ENCODE data around the gene GLIPR1.
"Not testable (repeated sequence)": the region's sequence is repeated elsewhere in the genome, so short reads cannot be mapped to it uniquely, and the experiment has no call there.

Gene GLIPR1

DNA sequence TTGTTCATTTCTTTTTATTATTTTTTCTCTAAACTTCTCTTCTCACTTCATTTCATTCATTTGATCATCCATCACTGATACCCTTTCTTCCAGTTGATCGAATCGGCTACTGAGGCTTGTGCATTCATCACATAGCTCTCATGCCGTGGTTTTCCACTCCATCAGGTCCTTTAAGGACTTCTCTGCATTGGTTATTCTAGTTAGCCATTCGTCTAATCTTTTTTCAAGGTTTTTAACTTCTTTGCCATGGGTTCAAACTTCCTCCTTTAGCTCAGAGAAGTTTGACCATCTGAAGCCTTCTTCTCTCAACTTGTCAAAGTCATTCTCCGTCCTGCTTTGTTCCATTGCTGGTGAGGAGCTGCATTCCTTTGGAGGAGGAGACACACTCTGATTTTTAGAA, 41.6 kb downstream of the GLIPR1 start:
- DNase-seq, result not testable (repeated sequence)

DNA sequence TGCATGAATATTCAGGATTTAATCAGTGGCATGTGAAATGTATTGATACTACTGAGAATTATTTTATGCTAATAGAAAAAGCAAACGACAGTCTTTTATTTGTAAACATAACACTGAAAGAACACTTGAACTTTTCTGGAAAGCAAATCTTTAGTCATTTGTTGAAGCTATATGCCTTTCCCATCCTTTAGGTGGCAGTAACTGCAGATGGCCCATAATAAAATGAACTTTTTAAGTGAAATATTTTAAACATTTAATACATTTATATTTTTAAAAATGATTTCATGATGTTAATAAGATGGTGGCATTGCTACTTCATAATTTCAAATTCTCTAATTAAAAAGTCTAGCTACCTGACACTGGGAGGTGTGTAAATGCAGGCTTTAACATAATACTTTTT, 44.7 kb downstream of the GLIPR1 start:
- no peak for DNase-seq

DNA sequence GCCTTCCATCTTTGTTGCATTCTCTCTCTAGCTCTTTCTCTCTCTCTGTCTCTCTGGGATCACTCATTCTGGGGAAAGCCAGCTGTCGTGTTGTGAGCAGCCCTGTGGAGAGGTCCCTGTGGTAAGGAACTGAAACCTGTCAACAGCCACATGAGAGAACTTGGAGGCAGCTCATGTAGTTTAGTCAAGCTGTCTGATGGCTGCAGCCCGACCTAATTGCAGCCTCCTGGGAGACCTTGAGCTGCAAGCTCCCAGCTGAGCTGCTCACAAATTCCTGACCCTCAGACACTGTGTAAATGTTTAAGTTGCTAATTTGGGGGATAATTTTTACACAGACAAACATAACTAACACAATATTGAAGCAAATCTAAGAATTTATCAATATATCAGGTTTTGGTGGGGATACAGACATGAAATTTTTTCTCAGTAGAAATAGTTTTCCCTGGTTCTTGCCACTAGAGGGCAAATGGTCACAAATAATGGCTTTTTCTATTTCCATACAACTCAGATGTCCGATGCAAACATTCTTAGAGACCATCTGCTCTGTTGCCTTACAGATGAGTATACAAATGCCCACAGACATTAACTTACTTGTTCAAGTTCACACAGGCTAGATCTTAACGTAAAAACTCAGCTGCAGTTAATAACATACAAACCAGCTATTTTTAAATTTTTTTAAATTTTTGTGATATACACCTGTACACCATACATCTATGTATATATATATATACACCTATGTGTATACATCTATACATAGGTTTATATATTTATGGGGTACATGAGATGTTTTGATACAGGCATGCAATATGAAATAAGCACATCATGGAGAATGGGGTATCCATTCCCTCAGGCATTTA, 46.3 kb downstream of the GLIPR1 start:
- DNase-seq, result peak; percentile 65

DNA sequence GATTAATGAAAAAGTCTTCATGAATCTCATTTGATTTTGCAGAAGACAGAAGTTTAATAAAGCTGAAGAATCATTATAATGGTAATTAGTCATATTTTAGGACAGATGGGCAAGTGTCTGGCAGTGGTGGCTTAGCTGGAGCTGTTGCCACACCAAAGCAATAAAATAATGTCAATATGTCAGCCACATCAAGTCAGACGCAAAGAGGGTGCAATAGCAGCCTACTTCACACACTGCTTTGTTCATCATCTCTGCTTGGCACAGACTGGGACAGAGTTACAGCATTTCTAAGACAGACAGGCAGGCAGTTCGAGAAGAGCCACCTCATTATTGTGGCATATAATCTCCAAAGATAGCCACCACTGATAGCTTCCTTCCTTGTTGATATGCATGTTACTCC, 47.7 kb downstream of the GLIPR1 start:
- DNase-seq, result no peak

DNA sequence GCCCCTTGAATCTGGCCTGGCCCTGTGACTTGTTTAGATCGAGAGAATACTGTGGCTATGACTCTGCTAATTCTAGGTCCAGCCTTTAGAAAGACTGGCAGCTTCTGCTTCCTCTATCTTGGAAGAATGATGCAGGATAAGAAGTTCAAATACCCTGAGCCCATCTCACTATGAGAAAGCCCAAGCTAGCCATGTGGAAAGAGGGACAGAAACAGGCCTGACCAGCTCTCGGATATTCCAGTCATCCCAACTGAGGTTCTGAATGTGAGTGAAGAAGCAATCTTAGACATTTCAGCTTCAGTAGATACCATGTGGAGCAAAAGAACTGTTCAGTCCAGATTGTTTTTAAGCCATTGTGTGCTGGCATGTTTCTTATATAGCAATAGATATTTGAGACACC, 48.1 kb downstream of the GLIPR1 start:
- no peak for DNase-seq

DNA sequence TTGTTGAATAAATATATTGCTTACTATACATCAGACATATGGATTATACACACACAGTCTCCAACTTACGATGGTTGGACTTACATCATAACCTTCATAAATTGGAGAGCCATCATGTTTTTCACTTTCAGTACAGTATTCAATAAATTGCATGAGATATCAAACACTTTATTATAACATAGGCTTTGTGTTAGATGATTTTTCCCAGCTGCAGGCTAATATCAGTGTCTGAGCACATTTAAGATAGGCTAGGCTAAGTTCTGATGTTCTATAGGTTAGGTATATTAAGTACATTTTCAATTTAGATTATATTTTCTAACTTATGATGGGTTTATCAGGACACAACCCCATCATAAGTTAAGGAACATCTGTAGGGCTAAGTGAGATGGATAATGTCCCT, 48.8 kb downstream of the GLIPR1 start:
- no peak for DNase-seq

DNA sequence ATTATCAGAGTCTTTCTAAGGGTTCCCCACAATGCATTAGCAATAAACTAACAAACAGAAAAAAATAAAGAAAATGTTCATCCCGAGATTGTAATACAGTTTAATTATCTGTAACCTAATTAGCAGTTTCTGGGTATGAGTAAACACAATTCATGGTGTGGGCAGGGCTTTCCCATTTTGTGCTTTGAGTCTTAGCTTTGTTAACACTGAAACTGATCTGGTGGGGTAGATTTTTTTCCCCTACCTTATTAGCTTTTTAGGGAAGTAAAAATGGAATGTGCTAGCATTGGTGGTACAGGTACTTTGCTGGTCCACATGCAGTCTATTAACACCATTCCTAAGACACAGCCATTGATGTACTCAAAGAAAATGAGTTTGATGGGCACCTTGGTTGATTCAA, 49.3 kb downstream of the GLIPR1 start:
- no peak for DNase-seq

DNA sequence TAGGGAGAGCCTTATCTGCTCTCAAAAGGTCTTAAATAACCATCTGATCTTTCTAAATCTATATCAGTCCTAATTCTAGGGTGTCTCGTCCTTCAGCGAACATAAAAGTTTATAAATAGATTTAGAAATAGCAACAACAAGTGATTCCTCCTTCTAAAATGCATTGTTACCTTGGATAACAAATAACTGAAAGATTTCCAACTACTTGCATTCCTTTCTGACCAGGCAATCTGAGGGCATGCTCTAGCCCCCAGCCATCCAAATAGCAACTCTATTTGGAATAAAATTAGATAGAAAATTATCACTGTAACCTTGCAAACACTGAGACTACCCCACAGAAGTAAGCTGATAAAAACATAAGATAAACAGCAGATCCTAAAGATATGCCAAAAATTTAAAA, 52.7 kb downstream of the GLIPR1 start:
- no peak for DNase-seq

DNA sequence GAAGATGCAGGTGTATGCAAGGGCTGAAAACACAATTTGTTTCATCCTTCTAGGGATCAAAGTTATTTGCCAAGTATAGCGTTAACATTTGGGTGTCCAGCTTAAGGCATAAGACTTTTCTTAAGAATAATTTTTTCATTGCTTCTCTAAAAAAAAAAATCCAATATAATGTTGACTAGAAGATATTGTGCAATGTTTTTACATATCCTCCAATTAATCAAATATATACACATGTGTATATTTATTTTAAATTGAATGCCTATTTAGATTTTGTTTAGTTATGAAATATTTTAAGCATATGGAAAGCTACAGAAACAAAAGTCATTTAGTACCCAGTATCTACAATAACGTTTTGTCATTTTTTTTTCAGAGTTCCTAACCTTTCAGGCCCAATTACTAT, 59.3 kb downstream of the GLIPR1 start:
- DNase-seq, result no peak

DNA sequence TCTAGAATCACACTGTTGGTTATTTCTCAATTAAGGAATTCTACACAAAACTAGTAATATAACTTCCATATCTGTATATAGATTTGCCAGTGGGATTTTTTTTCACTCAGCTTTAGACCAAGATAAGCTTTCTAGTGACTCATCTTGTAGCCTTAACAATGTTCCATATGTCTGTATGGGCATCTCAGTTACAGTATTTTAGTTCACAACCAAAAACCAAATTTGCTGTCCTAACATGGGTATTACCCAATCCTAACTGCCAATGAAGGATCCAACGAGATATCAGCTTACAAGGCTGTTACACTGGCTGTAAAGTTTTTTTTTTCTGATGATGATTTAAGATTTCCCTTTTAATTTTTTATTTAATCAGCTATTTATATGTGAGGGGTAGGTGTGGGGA, 62.4 kb downstream of the GLIPR1 start:
- DNase-seq, result peak; percentile 11

DNA sequence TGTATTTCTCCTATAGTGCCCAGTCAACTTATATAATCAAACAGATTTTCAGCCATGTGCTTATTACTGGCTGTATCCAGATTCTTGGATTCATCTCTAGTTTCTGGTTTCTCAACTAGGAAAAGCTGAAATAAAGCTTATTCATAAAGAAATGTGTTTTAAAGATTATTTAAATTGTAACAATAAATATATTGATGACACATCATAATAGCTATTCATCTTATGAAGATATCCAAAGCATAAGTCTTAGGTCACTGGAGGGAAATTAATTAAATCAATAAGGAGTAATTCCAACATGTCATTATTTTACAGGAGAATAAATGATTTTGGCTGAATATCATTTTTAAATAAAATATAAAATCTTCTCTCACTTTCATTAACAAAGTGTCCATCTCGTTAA, 63.0 kb downstream of the GLIPR1 start:
- DNase-seq, result no peak

DNA sequence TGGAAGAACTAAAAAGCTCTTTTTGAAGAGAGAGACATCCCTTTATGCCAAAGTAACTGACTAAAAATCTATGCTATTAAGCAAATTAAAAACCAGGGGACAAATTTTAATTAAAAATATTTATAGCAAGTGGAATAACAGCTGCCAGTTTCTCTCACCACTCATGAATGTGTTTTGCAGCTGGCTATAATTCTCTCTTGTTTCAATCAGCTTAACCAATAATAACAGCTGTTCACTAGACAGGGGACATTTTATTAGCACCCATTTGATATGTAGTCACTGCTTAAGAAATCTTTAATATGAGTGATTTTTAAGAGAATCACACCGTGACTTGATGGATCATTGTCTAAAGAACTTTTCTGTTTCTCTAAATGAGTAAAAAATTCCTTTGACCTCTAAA, 65.1 kb downstream of the GLIPR1 start:
- DNase-seq, result no peak

DNA sequence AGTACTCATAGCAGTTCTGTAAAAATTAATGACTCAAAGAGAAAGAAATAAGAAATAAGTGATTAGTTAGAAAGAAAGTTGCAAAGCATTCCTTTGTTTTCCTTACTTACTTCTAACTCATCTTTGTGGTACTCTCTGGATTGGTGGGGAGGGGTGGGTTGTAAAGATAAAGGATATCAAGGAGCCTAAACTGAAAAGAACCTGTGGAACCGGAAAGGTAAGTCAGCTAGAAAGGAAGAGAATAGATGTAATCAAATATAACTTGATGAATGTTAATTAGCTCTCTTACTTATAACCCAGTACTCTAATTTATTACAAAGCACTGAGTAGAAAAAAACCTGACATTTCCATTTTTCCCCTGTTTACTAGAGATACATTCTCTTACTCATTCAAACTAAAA, 68.3 kb downstream of the GLIPR1 start:
- DNase-seq, result no peak

DNA sequence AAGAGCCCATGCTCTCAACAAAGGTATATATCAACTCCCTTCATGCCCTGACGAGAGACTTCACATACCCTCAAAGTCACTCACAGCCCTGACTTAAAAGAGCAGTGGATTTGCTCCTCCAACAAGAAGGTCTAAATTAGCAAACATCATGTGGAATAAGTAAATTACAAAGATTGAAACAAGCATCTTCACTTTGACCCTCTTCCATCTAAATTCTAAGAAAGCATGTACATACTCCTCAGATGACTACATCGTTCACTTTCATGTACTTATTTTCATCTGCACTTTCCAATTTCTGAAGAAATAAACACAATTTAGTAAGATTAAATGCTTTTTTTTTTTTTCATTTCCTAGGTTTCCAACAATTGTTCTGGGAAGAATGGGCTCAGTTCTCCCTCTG, 69.4 kb downstream of the GLIPR1 start:
- DNase-seq, result no peak

DNA sequence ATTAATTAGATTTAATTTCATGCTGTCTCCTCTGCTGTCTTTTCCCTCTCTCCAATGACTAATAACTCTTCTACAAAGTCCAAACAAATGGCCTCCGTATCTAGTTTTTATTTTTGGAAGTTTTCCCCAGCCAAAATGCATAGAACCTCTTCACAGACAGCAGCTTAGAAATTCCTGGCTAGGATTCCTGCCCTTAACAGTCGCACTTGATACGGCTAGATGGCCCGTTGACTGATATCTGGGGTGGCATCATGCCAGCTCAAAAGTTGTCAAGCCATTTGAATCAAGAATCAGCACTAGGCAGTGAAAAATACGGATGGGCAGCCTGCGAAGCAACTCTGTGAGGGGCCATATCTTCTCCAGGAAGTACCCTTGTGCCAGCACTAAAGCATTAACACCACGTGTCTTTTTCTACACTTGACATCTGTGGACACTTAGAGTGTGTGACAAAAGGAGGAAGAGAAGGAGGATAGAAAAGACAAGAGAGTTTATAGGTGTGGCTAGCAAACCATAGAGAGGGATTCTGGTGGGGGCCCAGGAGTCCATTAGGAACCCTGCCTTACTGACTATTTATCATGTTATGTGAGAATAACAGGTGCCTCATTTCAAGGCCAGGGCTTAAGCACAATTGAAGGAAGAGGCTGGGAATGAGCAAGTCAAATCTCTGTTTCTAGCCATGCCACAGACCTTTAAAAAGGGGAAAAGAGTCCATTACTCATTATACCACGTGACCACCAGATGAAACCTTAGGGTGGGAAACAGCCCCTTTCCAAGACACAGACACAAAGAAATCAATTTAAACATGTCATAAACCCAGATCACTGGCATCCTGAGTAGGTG, 70.1 kb downstream of the GLIPR1 start:
- DNase-seq, result peak; percentile 33

DNA sequence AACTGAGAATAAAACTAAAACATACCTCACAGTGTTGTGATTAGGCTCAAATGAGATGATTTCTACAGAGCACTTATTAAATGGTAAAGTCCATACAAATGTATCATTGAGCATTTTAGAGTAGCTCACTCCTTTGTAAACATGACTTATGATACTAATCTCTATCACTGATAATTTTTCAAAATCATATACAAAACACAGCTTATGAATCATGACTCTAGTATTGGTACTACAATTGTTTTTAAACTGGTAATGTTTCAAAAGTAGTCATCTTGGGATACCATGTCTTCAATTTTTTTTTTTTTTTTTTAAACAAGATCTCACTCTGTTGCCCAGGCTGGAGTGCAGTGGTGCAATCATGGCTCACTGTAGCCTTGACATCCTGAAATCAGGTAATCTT, 70.9 kb downstream of the GLIPR1 start:
- no peak for DNase-seq

DNA sequence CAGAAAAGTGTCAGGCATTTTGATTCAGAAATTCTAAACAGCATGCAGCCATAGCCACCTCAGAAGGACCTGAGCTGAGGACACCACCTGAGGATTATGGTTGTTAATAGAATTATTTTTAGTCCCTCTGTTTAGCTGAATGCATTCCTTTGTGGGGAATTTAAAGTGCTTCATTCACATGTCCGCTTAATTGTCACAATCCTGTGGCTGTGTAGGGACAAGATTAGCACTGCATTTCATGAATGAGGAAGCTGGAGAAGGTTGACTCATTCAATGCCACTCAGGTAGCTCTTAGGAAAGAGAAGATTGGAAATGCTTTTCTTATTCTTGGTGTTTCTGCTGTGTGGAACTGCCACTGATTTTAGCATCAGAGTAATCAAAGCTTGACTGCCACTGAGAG, 72.8 kb downstream of the GLIPR1 start:
- DNase-seq, result peak; percentile 43
